Measurements from ENCODE around the gene ATAD3A. TPM values are rescaled to one million over a fixed set of nuclear protein-coding genes. Genes with fewer than 3 reads are reported as not detected.
A peak's percentile ranks its signal among the peaks of the same experiment; 100 is the strongest.
"Not testable (repeated sequence)": the region's sequence is repeated elsewhere in the genome, so short reads cannot be mapped to it uniquely, and the experiment has no call there.

Gene ATAD3A
- total RNA-seq, 1 donor, result 35.6 TPM

- peak; percentile 12 for TF ChIP-seq CTCF (IDR thresholded peaks at IDR 0.05; ENCODE audit: insufficient read depth, low read length)
- DNase-seq (ENCODE audit: low read depth), result peak; percentile 16
- H3K4me3 ChIP-seq (ENCODE audit: low read depth, low read length), result not testable (repeated sequence)
Measured at GRCh38 chr1:1505366-1505798, 6.6 kb upstream of the ATAD3A start.

GRCh38 chr1:1505801-1506200, 6.2 kb upstream of the ATAD3A start:
- DNase-seq (ENCODE audit: low read depth); H3K4me3 ChIP-seq (ENCODE audit: low read depth, low read length): not testable (repeated sequence)

- no peak for TF ChIP-seq CTCF (IDR thresholded peaks at IDR 0.05; ENCODE audit: insufficient read depth, low read length)
- H3K4me3 ChIP-seq (ENCODE audit: low read depth, low read length), result no peak overlapping the region
- no peak for DNase-seq (ENCODE audit: low read depth)
Measured at GRCh38 chr1:1507305-1507704, 4.7 kb upstream of the ATAD3A start.

GRCh38 chr1:1508775-1509464, 3.0 kb upstream of the ATAD3A start:
- not testable (repeated sequence) for H3K4me3 ChIP-seq (ENCODE audit: low read depth, low read length); DNase-seq (ENCODE audit: low read depth)

GRCh38 chr1:1509465-1509850, 2.5 kb upstream of the ATAD3A start:
- DNase-seq (ENCODE audit: low read depth); H3K4me3 ChIP-seq (ENCODE audit: low read depth, low read length): not testable (repeated sequence)

- peak overlapping the region; percentile 90 for H3K4me3 ChIP-seq (ENCODE audit: low read depth, low read length)
- DNase-seq (ENCODE audit: low read depth), result peak; percentile 9
- TF ChIP-seq CTCF (IDR thresholded peaks at IDR 0.05; ENCODE audit: insufficient read depth, low read length), result peak; percentile 23
Measured at GRCh38 chr1:1510912-1511532, 940 bp upstream of the ATAD3A start.

GRCh38 chr1:1512425-1512824, 463 bp downstream of the ATAD3A start:
- peak overlapping the region; percentile 69 for H3K4me3 ChIP-seq (ENCODE audit: low read depth, low read length)
- DNase-seq (ENCODE audit: low read depth), result not testable (repeated sequence)

GRCh38 chr1:1513675-1514074, 1.7 kb downstream of the ATAD3A start:
- not testable (repeated sequence) for H3K4me3 ChIP-seq (ENCODE audit: low read depth, low read length); DNase-seq (ENCODE audit: low read depth)

GRCh38 chr1:1514376-1514775, 2.4 kb downstream of the ATAD3A start:
- not testable (repeated sequence) for DNase-seq (ENCODE audit: low read depth); H3K4me3 ChIP-seq (ENCODE audit: low read depth, low read length)

- not testable (repeated sequence) for DNase-seq (ENCODE audit: low read depth); H3K4me3 ChIP-seq (ENCODE audit: low read depth, low read length)
Measured at GRCh38 chr1:1516923-1517322, 5.0 kb downstream of the ATAD3A start.
